HEK293 (cell line): ENCODE measurements around the gene CALHM3.
"Not testable (repeated sequence)": the region's sequence is repeated elsewhere in the genome, so short reads cannot be mapped to it uniquely, and the experiment has no call there.

Experiments used
- CTCF ChIA-PET: fragments of 350-600 bp; formaldehyde crosslinking; extraction: SDS; loops from one replicate; lab custom pipeline; 2021; ENCODE audit warnings: antibody characterized with exemption; lab: Yijun Ruan, JAX
- POLR2A ChIA-PET: fragments of 300-600 bp; formaldehyde crosslinking; extraction: SDS; loops from one replicate; lab custom pipeline; 2020; ENCODE audit warnings: antibody characterized with exemption, inconsistent platforms; lab: Yijun Ruan, JAX
- H3K27ac ChIP-seq: fragments of 200-500 bp; sonication (Bioruptor generic); 2 replicates; pipeline ENCODE4 v1.5.1; 2014; ENCODE audit warnings: low read depth, low read length, control low read depth, inconsistent platforms; ENCODE audit errors: extremely low read depth
- H3K36me3 ChIP-seq, 2 experiments: fragments of 200-500 bp in 1 of 2; sonication (Bioruptor generic) in 1 of 2; 1 replicate in 1 of 2; 2 replicates in 1 of 2; pipeline ENCODE4 v1.5.1; 2014 to 2017; ENCODE audit warnings: inconsistent platforms in 2 of 2, low read length in 2 of 2; ENCODE audit not compliant: control insufficient read depth in 2 of 2, insufficient read depth in 1 of 2
- H3K4me1 ChIP-seq: fragments of 200-500 bp; sonication (Bioruptor generic); 2 replicates; pipeline ENCODE4 v1.5.1; 2014; ENCODE audit warnings: mild to moderate bottlenecking, low read length, inconsistent platforms; ENCODE audit not compliant: control insufficient read depth, insufficient read depth
- H3K4me3 ChIP-seq: 2 replicates; pipeline ENCODE4 v1.5.1; 2011; ENCODE audit warnings: low read depth, mild to moderate bottlenecking, control low read depth, low read length, moderate library complexity
- H3K9me3 ChIP-seq: fragments of 200-500 bp; sonication (Bioruptor generic); 2 replicates; pipeline ENCODE4 v1.5.1; 2014; ENCODE audit warnings: low read depth, low read length, inconsistent platforms; ENCODE audit not compliant: control insufficient read depth, insufficient read depth
- MZF1 ChIP-seq: fragments of 450-650 bp; formaldehyde crosslinking; IDR thresholded peaks from 2 replicates; pipeline ENCODE4 v1.5.1; 2017; ENCODE audit warnings: missing biosample characterization, missing genetic modification characterization, borderline replicate concordance
- PRDM1 ChIP-seq: fragments of 450-650 bp; formaldehyde crosslinking; IDR thresholded peaks from 2 replicates; pipeline ENCODE4; 2016; ENCODE audit warnings: missing biosample characterization, missing genetic modification characterization
- SP7 ChIP-seq: fragments of 450-650 bp; formaldehyde crosslinking; IDR thresholded peaks from 2 replicates; pipeline ENCODE4 v1.5.1; 2016; ENCODE audit warnings: missing biosample characterization, missing genetic modification characterization
- ZFP69B ChIP-seq: fragments of 450-650 bp; formaldehyde crosslinking; IDR thresholded peaks from 2 replicates; pipeline ENCODE4 v1.5.1; 2016; ENCODE audit warnings: missing biosample characterization, missing genetic modification characterization
- ZNF121 ChIP-seq: fragments of 450-650 bp; formaldehyde crosslinking; IDR thresholded peaks from 2 replicates; pipeline ENCODE4 v1.5.1; 2016; ENCODE audit warnings: missing biosample characterization, missing genetic modification characterization
- ZNF157 ChIP-seq: fragments of 450-650 bp; formaldehyde crosslinking; IDR thresholded peaks from 2 replicates; pipeline ENCODE4 v1.5.1; 2016; ENCODE audit warnings: missing biosample characterization, missing genetic modification characterization
- ZNF202 ChIP-seq: fragments of 450-650 bp; formaldehyde crosslinking; IDR thresholded peaks from 2 replicates; pipeline ENCODE4 v1.5.1; 2016; ENCODE audit warnings: missing biosample characterization, missing genetic modification characterization, borderline replicate concordance
- ZNF214 ChIP-seq: fragments of 450-650 bp; formaldehyde crosslinking; IDR thresholded peaks from 2 replicates; pipeline ENCODE4 v1.5.1; 2017; ENCODE audit warnings: missing biosample characterization, mild to moderate bottlenecking, missing genetic modification characterization, borderline replicate concordance
- ZNF24 ChIP-seq: fragments of 450-650 bp; formaldehyde crosslinking; IDR thresholded peaks from 2 replicates; pipeline ENCODE4 v1.5.1; 2016; ENCODE audit warnings: missing biosample characterization, missing genetic modification characterization
- ZNF311 ChIP-seq: fragments of 450-650 bp; formaldehyde crosslinking; IDR thresholded peaks from 2 replicates; pipeline ENCODE4 v1.5.1; 2017; ENCODE audit warnings: missing biosample characterization, missing genetic modification characterization, borderline replicate concordance
- ZNF354C ChIP-seq: fragments of 450-650 bp; formaldehyde crosslinking; IDR thresholded peaks from 2 replicates; pipeline ENCODE4 v1.5.1; 2016; ENCODE audit warnings: missing biosample characterization, missing genetic modification characterization, low read depth, borderline replicate concordance
- ZNF391 ChIP-seq: fragments of 450-650 bp; formaldehyde crosslinking; IDR thresholded peaks from 2 replicates; pipeline ENCODE4 v1.5.1; 2016; ENCODE audit warnings: low read depth, missing biosample characterization, missing genetic modification characterization, borderline replicate concordance
- ZNF473 ChIP-seq: fragments of 450-650 bp; formaldehyde crosslinking; IDR thresholded peaks from 2 replicates; pipeline ENCODE4 v1.5.1; 2017; ENCODE audit warnings: missing biosample characterization, missing genetic modification characterization
- ZNF530 ChIP-seq: fragments of 450-650 bp; formaldehyde crosslinking; IDR thresholded peaks from 2 replicates; pipeline ENCODE4 v1.5.1; 2016; ENCODE audit warnings: low read depth, missing biosample characterization, missing genetic modification characterization
- ZNF600 ChIP-seq: fragments of 450-650 bp; formaldehyde crosslinking; IDR thresholded peaks from 2 replicates; pipeline ENCODE4 v1.5.1; 2016; ENCODE audit warnings: missing biosample characterization, missing genetic modification characterization
- ZNF843 ChIP-seq: fragments of 450-650 bp; formaldehyde crosslinking; IDR thresholded peaks from 2 replicates; pipeline ENCODE4 v1.5.1; 2016; ENCODE audit warnings: missing biosample characterization, missing genetic modification characterization
- ZSCAN23 ChIP-seq: fragments of 450-650 bp; formaldehyde crosslinking; IDR thresholded peaks from 2 replicates; pipeline ENCODE4 v1.5.1; 2016; ENCODE audit warnings: missing biosample characterization, missing genetic modification characterization
- TF ChIP-seq, protein P1 (sequence below): fragments of 450-650 bp; formaldehyde crosslinking; IDR thresholded peaks from 2 replicates; pipeline ENCODE4 v1.5.1; 2016; ENCODE audit warnings: missing biosample characterization, missing genetic modification characterization, low read depth
- TF ChIP-seq, protein P2 (sequence below): fragments of 450-650 bp; formaldehyde crosslinking; IDR thresholded peaks from 2 replicates; pipeline ENCODE4 v1.5.1; 2016; ENCODE audit warnings: missing biosample characterization, missing genetic modification characterization
- TF ChIP-seq, protein P3 (sequence below): fragments of 450-650 bp; formaldehyde crosslinking; IDR thresholded peaks from 2 replicates; pipeline ENCODE4 v1.5.1; 2016; ENCODE audit warnings: missing biosample characterization, missing genetic modification characterization

CALHM3 gene

DNA sequence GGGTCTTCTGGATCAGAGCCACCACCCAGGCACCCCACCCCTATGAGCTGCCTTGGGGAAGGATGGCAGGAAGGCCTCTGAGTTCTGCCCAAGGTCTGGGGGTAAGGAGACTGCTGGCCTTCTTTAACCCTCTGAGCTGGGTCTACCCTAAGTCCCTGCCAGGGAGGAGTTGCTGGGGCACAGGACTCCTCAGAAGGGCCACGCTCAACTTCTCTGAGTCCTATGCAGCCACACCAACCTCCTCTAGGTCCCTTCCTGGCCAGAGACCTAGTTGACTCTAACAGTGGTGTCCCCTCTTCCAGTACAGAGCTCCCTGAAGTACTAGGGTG, 11.9 kb upstream of the CALHM3 start:
- no peaks in the 10 kb centered on the region for H3K4me1 ChIP-seq
- POLR2A ChIA-PET: interaction anchor here (0.9 to 1.5 kb wide), 5 partner anchors 12 to 95 kb away, joined by 3 to 5 read pairs (median 4); partner anchors contain the start of genes ATP5MK and PDCD11
- no peaks in the 10 kb centered on the region for H3K9me3 ChIP-seq
- H3K36me3 ChIP-seq: no peaks in the 10 kb centered on the region
- H3K4me3 ChIP-seq: no peak overlapping the region
- no peak overlapping the region for H3K27ac ChIP-seq
- CTCF ChIA-PET: interaction anchor here (0.6 to 6.1 kb wide), 11 partner anchors 8 to 156 kb away, joined by 3 to 41 read pairs (median 4); no protein-coding TSS in a partner anchor
- TF ChIP-seq SP7 (0 out of 2 replicates have a peak, but pooled peaks have one; percentile 0), ZNF311 (no peak)

DNA sequence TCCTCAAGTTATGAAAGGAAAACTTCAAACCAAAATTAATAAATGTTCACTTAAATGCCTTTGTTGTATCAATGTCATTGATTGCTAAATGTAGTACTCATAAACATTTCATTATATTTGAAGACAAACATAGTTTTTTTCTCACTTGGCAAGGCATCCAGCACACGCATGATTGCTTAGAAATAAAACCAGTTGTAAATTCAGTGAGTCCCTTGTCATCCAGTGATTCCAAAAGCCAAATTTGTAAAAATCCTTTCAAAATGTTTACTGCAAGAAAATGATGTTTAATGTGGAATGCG, 8.3 kb upstream of the CALHM3 start:
- Histone ChIP-seq H3K9me3 (no peaks in the 10 kb centered on the region), H3K4me3 (no peak overlapping the region), H3K36me3 (no peaks in the 10 kb centered on the region), H3K4me1 (no peaks in the 10 kb centered on the region), H3K27ac (no peak overlapping the region)
- TF ChIP-seq ZNF214 (tag by site-specific recombination): no peak
- TF ChIP-seq MZF1: no peak
- TF ChIP-seq ZNF24 (tag by site-specific recombination): no peak
- TF ChIP-seq ZNF354C (tag by site-specific recombination): no peak
- TF ChIP-seq ZNF157 (tag by site-specific recombination): no peak
- POLR2A ChIA-PET: no interaction called here
- CTCF ChIA-PET: interaction anchor here (3.1 to 3.2 kb wide), 2 partner anchors 11 to 71 kb away, joined by 26 to 58 read pairs; no protein-coding TSS in a partner anchor

DNA sequence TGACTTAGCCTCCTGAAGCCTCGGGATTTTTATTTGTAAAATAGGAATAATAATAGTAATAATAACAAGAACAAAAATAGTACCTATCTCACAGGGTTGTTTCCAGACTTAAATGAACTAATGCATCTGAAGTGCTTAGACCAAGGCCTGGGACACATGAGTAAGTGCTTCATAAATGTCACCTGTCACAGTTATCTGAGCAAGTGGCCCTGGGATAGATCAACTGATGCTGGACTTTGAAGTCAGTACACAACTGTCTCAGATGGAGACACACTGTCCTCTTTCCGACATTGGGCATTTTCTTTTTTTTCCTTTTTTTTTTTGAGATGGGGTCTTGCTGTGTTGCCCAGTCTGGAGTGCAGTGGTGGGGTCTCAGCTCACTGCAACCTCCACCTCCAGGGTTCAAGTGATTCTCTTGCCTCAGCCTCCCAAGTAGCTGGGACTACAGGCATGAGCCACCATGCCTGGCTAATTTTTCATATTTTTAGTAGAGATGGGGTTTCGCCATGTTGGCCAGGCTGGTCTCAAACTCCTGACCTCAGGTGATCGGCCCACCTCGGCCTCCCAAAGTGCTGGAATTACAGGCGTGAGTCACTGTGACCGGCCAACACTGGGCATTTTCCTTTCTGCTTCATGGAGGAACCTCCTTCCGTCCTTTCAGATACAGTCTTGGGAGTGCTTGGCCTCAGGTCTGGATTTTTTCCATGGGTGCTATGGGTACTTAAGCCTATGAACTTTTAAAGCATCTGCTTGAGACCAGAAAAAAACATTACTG, 7.8 kb upstream of the CALHM3 start:
- H3K4me3 ChIP-seq, H3K36me3 ChIP-seq, POLR2A ChIA-PET, H3K27ac ChIP-seq, H3K4me1 ChIP-seq: not testable (repeated sequence)
- CTCF ChIA-PET: interaction anchor here (0.6 to 3.2 kb wide), 12 partner anchors 8 to 295 kb away, joined by 3 to 58 read pairs (median 4); no protein-coding TSS in a partner anchor
- peak; percentile 93 for TF ChIP-seq ZNF121 (tag by site-specific recombination)
- TF ChIP-seq, all 188 proteins: peak for 1; not testable (repeated sequence) for 187
- not testable (repeated sequence) for H3K9me3 ChIP-seq

DNA sequence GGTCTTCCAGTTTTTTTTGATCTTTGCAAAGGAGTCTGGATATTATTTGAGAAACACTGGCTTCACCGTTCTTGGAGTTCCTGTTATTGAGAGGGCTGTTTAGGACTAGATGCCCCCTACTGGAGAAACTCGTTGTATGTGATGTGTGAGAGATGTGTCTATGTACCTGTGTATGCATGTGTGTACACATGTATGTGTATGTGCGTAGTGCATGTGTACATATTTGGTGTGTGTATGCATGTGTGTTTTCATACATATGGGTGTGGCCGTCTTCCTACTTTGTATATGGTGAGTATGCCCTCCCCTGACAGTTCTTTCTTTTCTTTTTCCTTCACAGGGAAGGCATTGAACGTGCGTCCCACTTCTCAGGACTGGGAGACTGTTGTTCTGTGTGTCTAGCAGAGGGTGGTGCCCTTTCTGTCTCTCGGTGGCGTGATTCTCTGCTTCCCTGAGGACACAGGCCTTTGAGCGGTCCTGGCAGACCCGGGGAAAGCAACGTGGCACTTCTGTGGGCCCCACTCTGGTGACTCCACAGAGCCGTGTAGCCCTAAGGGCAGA, 3.0 kb upstream of the CALHM3 start:
- CTCF ChIA-PET: interaction anchor here (0.5 to 1.7 kb wide), 9 partner anchors 10 to 529 kb away, joined by 3 to 18 read pairs (median 5); no protein-coding TSS in a partner anchor
- Histone ChIP-seq H3K4me3 (no peak overlapping the region), H3K27ac (no peak overlapping the region), H3K9me3 (no peaks in the 10 kb centered on the region), H3K36me3 (no peaks in the 10 kb centered on the region), H3K4me1 (no peaks in the 10 kb centered on the region)
- POLR2A ChIA-PET: no interaction called here
- TF ChIP-seq, protein P1, sequence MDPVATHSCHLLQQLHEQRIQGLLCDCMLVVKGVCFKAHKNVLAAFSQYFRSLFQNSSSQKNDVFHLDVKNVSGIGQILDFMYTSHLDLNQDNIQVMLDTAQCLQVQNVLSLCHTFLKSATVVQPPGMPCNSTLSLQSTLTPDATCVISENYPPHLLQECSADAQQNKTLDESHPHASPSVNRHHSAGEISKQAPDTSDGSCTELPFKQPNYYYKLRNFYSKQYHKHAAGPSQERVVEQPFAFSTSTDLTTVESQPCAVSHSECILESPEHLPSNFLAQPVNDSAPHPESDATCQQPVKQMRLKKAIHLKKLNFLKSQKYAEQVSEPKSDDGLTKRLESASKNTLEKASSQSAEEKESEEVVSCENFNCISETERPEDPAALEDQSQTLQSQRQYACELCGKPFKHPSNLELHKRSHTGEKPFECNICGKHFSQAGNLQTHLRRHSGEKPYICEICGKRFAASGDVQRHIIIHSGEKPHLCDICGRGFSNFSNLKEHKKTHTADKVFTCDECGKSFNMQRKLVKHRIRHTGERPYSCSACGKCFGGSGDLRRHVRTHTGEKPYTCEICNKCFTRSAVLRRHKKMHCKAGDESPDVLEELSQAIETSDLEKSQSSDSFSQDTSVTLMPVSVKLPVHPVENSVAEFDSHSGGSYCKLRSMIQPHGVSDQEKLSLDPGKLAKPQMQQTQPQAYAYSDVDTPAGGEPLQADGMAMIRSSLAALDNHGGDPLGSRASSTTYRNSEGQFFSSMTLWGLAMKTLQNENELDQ (tag by site-specific recombination): no peak
- TF ChIP-seq ZNF24 (tag by site-specific recombination): no peak
- TF ChIP-seq, protein P2, sequence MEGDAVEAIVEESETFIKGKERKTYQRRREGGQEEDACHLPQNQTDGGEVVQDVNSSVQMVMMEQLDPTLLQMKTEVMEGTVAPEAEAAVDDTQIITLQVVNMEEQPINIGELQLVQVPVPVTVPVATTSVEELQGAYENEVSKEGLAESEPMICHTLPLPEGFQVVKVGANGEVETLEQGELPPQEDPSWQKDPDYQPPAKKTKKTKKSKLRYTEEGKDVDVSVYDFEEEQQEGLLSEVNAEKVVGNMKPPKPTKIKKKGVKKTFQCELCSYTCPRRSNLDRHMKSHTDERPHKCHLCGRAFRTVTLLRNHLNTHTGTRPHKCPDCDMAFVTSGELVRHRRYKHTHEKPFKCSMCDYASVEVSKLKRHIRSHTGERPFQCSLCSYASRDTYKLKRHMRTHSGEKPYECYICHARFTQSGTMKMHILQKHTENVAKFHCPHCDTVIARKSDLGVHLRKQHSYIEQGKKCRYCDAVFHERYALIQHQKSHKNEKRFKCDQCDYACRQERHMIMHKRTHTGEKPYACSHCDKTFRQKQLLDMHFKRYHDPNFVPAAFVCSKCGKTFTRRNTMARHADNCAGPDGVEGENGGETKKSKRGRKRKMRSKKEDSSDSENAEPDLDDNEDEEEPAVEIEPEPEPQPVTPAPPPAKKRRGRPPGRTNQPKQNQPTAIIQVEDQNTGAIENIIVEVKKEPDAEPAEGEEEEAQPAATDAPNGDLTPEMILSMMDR (tag by site-specific recombination): peak; percentile 46; the same call in 1 of the 2 replicates
- TF ChIP-seq ZFP69B (tag by site-specific recombination): peak; percentile 72; the same call in 1 of the 2 replicates
- no peak for TF ChIP-seq ZSCAN23
- no peak for TF ChIP-seq PRDM1 (tag by site-specific recombination)
- no peak for TF ChIP-seq ZNF843 (tag by site-specific recombination)
- TF ChIP-seq ZNF600 (tag by site-specific recombination): 0 out of 2 replicates have a peak, but pooled peaks have one; percentile 34
- TF ChIP-seq, protein P3, sequence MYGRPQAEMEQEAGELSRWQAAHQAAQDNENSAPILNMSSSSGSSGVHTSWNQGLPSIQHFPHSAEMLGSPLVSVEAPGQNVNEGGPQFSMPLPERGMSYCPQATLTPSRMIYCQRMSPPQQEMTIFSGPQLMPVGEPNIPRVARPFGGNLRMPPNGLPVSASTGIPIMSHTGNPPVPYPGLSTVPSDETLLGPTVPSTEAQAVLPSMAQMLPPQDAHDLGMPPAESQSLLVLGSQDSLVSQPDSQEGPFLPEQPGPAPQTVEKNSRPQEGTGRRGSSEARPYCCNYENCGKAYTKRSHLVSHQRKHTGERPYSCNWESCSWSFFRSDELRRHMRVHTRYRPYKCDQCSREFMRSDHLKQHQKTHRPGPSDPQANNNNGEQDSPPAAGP (tag by site-specific recombination): no peak
- no peak for TF ChIP-seq ZNF202 (tag by site-specific recombination)
- no peak for TF ChIP-seq ZNF530 (tag by site-specific recombination)
- TF ChIP-seq ZNF391 (tag by site-specific recombination): no peak
- peak; percentile 34; the same call in 1 of the 2 replicates for TF ChIP-seq SP7
- no peak for TF ChIP-seq ZNF473
